ENCODE data around the gene SLC37A3.

GRCh38 chr7:140397784-140398750 is at the start of gene SLC37A3:
- TF ChIP-seq CTCF (IDR thresholded peaks at IDR 0.05) (no peak), EZH2 (IDR thresholded peaks at IDR 0.05; ENCODE audit: borderline replicate concordance, insufficient read depth, low read depth, low read length, poor library complexity, severe bottlenecking) (no peak)

Measured in B cell (primary cell).